ENCODE data around the gene ZNF669.
"Not testable (repeated sequence)": the region's sequence is repeated elsewhere in the genome, so short reads cannot be mapped to it uniquely, and the experiment has no call there.

ZNF669 gene

DNA sequence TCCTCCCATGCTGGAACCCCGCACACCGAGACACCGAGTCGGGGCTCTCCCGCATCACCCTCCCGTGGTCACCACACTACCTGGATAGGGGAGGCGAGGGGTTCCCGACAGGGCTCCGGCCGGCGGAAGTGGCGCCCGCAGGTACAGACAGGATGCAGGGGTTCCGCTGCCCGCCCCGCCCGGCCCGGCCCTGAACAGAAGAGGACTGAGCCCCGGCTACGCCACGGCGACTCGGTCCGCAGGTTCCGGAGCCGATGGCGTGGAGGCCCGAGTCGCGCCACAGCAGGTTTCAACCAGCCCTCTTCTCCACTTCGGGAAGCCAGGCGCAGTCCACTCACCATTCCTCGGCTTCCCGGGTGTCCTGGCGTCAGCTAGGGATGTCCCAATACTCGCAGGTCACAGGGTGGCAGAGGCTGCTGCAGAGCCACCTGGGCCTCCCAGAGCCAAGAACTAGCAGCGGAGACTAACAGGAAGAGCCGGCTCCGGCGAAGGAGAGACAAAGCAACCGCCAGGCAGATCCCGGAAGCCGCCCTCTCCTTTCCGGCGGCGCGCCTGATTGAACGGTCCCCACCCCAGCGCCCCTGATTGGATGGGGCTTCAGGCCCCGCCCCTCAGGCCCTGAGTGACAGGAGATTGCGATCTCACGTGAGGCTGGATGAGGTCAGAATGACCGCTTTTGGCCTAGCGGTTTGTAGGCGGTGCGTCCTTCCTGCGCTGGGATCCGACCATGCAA lies at the start of gene ZNF669:
Gene ZNF669 (minus strand): TSS at position 498 of the 733 bp plus-strand sequence. CDS start 157 bp downstream, at position 341.
- DNase-seq: peak; percentile 82

DNA sequence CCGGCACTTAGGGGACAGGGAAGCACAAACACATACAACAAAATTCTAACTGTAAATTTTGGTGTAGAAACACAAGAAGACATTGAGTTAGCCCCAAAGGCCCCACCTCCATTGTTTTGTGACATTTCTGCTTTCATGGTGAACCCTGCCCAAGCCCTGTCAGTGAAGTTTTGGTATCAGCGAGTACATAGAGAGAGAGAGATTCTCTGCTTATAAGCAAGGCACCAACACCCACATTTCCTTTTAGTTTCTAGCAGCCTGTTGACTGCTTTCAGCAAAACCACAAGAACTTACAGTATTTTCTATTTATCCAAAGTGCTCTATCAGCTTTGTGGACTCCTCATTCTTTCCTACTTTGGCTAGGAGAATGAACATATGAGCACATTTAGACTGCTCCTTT lies 43.6 kb upstream of the ZNF669 start:
- DNase-seq: no peak

- DNase-seq: not testable (repeated sequence)
These were observed 43.0 kb upstream of the ZNF669 start for GRCh38 chr1:247147120-247147519.

- DNase-seq: no peak
These were observed 42.5 kb upstream of the ZNF669 start for GRCh38 chr1:247146671-247147070.

DNA sequence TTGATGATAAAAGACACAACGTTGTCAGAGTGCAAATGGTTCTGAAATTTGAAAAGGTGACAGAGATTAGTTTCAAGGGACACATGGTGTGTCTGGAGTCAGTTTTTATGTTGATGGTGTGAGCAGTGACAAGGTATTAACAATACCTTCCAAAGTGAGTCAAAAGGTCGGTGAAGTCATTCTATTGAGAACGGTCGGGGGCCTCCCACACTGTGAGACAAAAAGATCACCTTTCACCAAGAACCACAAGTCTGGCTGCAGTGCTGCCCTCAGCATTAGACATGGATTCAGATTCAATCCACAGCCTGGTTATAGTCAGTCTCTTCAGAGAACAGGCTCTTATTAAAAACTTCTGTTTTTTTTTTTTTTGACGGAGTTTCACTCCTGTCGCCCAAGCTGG lies 41.1 kb upstream of the ZNF669 start:
- no peak for DNase-seq

GRCh38 chr1:247139557-247139956 lies 35.4 kb upstream of the ZNF669 start:
- DNase-seq: not testable (repeated sequence)

GRCh38 chr1:247131236-247131635 lies 27.1 kb upstream of the ZNF669 start:
- DNase-seq: no peak

DNA sequence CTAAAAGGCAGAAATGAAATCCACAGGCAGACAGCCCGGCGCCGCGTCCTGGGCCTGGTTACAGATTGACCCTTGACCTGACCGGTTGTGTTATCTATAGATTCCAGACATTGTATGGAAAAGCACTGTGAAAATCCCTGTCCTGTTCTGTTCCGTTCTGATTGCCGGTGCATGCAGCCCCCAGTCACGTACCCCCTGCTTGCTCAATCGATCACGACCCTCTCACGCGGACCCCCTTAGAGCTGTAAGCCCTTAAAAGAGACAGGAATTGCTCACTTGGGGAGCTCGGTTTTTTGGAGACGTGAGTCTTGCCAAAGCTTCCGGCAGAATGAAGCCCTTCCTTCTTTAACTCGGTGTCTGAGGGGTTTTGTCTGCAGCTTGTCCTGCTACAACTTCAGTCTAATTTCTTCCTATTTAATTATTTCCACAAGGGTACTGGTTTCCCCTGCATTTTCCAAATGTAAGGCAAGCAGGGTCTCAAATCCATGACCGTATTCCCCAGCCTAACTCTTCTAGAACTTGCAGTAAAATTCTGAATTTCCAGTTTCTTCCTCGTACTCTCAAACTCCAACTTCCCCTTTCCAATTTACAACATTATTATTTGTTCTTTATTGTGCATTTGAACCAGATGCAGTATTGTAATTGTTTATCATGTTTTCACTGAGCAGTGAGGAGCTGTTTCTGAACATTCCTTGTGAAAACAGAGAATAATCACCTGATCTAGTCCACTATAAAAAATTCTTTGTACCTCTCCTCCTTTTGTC lies 23.5 kb upstream of the ZNF669 start:
- DNase-seq: not testable (repeated sequence)

GRCh38 chr1:247126601-247127000 lies 22.4 kb upstream of the ZNF669 start:
- DNase-seq: not testable (repeated sequence)

DNA sequence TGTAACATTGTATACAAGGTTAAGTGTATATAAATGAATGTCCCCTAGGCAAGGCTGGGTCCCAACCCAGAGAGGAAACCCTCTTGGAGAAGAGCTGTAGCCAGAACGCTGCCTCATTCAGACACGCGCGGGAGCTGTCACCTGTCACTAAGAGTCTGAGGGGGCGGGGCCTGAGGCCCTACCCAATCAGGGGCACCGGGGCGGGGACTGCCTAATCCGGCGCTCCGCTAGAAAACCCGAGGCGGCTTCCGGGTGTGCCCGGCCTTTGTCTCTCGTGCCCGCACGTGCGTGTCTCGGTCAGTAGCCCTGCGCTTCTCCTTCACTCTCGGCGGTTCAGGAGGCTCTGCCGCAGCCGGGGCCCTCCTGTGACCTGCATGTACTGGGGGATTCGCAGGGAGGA lies 22.0 kb upstream of the ZNF669 start:
- not testable (repeated sequence) for DNase-seq

DNA sequence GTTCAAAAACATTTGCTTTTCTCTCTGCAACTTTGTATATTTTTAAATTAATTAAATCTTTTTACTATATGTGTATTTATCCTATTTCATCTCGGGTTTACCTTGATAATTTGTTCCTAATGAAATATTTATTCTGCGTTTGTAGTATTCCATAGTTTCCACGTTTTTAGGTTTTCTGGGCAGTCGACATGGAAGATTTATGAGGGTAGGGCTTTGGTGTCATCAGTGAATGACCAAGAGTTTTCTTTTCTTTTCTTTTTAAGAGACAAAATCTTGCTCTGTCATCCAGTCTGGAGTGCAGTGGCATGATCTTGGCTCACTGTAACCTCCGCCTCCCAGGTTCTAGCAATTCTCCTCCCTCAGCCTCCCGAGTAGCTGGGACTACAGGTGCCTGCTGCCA lies 17.2 kb upstream of the ZNF669 start:
- no peak for DNase-seq

DNA sequence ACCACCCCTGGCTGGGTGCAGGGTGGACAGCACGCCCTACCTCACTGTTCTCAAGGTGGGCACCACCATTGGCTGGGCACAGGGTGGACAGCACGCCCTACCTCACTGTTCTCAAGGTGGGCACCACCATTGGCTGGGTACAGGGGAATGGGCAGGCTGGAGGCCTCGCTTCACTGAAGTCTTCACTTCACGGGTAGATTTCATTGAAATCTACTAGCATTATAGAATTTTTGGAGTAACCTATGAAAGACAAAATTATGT lies 16.2 kb upstream of the ZNF669 start:
- not testable (repeated sequence) for DNase-seq

- no peak for DNase-seq
These were observed 15.6 kb upstream of the ZNF669 start for GRCh38 chr1:247119600-247120407.

DNA sequence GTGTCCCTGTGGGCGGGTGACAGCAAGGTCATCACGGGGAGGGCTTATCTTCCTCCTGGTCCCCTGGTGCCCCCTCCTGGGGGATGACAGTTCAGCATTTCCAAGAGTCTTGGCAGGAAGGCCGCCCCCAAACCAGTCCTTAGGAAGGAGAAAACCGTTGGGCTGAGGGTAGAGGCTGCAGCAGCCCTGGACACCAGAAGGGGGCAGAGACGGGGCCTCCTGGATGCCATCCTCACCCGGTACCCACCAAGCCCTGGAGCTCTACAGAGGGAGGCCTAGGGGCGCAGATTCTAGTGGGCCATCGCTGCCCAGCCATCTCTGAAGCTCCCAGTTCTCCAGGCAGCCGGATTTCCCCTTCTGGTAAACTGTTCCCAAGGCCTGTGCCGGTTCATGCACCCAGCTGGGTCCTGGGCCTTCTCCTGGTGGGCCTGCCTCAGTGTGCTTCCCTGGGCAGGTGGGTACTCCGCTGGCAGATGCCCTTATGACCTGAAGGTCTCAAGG lies 14.8 kb upstream of the ZNF669 start:
- DNase-seq: no peak

DNA sequence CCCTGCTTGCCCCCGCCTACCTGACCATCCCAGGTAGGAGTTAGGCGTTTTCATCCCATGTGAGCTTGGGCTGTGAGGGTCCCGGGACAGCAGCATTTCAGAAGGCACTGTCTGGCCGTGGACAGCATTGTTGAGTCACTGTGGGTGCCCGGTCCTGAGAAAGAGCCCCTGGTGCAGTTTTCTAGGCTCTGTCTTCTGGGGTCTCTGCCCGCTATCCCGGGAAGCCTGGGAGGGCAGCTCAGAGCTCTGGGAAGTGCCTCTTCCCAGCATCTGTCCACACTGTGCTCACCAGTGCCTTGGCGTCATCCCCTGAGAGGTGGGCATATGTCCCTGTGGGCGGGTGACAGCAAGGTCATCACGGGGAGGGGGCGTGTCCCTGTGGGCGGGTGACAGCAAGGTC lies 11.4 kb upstream of the ZNF669 start:
- no peak for DNase-seq

GRCh38 chr1:247115141-247115510 lies 11.0 kb upstream of the ZNF669 start:
- no peak for DNase-seq

DNA sequence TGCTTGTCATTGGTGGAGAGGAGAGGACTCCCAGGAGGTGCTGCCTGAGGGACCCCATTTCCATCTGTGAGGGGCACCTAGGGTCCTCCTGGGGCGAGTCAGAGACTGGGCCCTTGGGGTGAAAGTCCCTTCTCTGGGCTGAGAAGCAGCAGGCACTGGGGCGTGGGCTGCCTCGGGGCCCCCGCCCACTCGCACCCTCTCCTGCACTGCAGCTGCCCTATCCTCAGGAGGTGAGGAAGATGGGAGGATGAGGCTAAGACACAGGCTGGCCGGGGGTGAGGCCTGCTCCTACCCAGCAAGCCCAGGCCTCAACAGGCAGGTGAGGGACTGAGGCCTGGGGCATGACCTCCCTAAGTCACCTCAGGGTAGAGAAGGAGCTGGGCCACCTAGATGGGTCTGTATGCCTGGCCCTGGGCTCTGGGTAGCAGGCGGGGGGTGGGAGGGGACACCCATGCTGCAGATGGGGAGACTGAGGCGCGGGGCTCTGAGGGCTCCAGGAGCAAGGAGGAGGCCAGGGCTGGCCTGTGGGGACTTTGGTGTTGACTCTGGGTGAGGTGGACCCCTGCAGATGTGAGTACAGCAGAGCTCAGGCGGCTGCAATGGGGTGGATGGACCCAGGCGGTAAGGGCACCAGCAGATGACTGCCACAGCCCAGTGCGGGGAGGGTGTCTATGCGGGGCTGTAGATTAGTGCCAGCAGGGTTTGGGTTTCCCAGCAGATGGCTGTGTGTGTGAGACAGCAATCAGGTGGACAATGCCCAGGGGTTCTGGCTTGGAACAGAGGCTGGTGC lies 10.4 kb upstream of the ZNF669 start:
- no peak for DNase-seq

DNA sequence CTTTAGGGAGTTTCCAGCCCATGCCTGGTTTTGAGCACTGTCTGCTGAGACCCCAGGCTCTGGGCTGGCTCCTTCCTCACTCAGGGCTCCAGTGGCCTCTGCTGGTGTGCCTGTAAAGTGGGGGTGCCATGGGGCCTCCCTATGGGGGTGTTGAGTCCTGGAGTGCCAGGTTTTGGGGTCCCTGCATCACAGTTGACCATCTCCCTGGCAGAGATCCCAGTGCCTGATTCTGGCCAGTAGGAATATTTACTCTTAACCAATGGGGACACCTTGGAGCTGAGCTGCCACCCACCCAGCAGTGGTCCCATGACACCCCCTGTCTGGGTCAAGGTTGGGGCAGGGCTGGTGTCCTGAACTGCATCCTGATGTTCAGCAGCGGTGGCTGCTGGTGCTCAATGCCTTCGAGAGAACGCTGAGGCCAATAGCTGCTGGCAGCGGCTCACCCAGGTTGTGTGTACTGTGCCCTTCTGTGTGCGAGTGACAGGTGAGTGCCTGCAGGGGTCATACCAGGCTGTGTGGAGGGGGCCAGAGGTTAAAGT lies 9.6 kb upstream of the ZNF669 start:
- no peak for DNase-seq

DNA sequence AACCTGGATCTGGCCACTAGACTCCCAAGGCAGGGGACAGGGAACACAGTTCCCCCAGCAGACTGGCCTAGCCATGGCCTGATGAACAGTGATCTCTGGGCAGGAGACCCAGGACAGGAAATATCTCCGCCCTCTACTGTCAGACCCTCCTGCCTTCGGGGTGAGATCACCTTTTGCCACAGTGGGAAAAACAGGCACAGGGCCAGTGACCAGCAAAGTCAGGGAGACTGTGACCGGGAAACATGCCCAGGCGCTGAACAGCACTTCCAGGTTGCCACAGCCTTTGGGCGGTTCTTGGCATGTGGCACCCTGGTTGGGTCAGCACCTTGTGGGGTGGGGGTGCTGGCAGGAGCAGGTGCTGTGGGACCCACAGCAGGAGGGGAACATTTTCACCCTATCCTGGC lies 8.9 kb upstream of the ZNF669 start:
- DNase-seq: no peak

- DNase-seq: no peak
These were observed 8.3 kb upstream of the ZNF669 start for GRCh38 chr1:247112479-247112781.

- no peak for DNase-seq
These were observed 7.7 kb upstream of the ZNF669 start for GRCh38 chr1:247111700-247112478.

GRCh38 chr1:247111259-247111699 lies 7.1 kb upstream of the ZNF669 start:
- DNase-seq: no peak
